CD4-positive, alpha-beta memory T cell (primary cell): ENCODE results near the gene SYTL3. TPM values are rescaled to one million over a fixed set of nuclear protein-coding genes. Genes with fewer than 3 reads are reported as not detected.

Source experiments
- CTCF ChIA-PET: fragments of 350-600 bp; sonication (Branson Sonifier 250); formaldehyde crosslinking; loops from one replicate; lab custom pipeline; 2021; ENCODE audit warnings: inconsistent platforms; ENCODE audit not compliant: partially characterized antibody; lab: Charles Lee
- POLR2A ChIA-PET: fragments of 350-600 bp; sonication (Branson Sonifier 250); formaldehyde crosslinking; loops from one replicate; lab custom pipeline; 2021; ENCODE audit not compliant: partially characterized antibody; lab: Charles Lee
- DNase-seq, 5 donors: peaks; one replicate each; pipeline versions ENCODE4 v3.0.0 to v3.0.0-alpha.2; 2020 to 2022; ENCODE audit warnings: mixed read lengths in 1 of 5
- H3K27ac ChIP-seq: one replicate; pipeline ENCODE4 v1.7.0; 2013; ENCODE audit warnings: low read depth, low read length
- H3K27me3 ChIP-seq: 2 replicates; pipeline ENCODE4 v1.7.0; 2013; ENCODE audit warnings: mild to moderate bottlenecking, low read length, moderate library complexity; ENCODE audit not compliant: insufficient read depth
- H3K36me3 ChIP-seq: 2 replicates; pipeline ENCODE4 v1.7.0; 2013; ENCODE audit warnings: mild to moderate bottlenecking, low read length, moderate library complexity; ENCODE audit not compliant: insufficient read depth
- H3K4me1 ChIP-seq: 2 replicates; pipeline ENCODE4 v1.7.0; 2013; ENCODE audit warnings: mild to moderate bottlenecking, low read length, moderate library complexity; ENCODE audit not compliant: insufficient read depth
- H3K4me3 ChIP-seq, 2 donors: one replicate each; pipeline ENCODE4 v1.7.0; 2013; ENCODE audit warnings: low read length in 2 of 2, mild to moderate bottlenecking in 1 of 2
- H3K9me3 ChIP-seq, 2 donors: one replicate each; pipeline ENCODE4 v1.7.0; 2013; ENCODE audit warnings: low read length in 2 of 2, control low read depth in 1 of 2; ENCODE audit not compliant: control insufficient read depth in 1 of 2
- H3K27ac Mint-ChIP-seq, 7 donors: one replicate each; pipeline ENCODE4 v1.8.0; 2020 to 2021; ENCODE audit warnings: mixed read lengths in 7 of 7, mild to moderate bottlenecking in 6 of 7, inconsistent platforms in 3 of 7, moderate library complexity in 3 of 7
- H3K27me3 Mint-ChIP-seq, 2 donors: one replicate each; pipeline ENCODE4 v1.8.0; 2020 to 2021; ENCODE audit warnings: mixed read lengths in 2 of 2
- H3K36me3 Mint-ChIP-seq, 2 donors: one replicate each; pipeline ENCODE4 v1.8.0; 2020 to 2021; ENCODE audit warnings: mixed read lengths in 2 of 2, inconsistent platforms in 1 of 2, mild to moderate bottlenecking in 1 of 2
- H3K4me1 Mint-ChIP-seq, 4 donors: one replicate each; pipeline ENCODE4 v1.8.0; 2020 to 2021; ENCODE audit warnings: mixed read lengths in 4 of 4, mild to moderate bottlenecking in 1 of 4
- H3K4me3 Mint-ChIP-seq, 8 donors: one replicate each; pipeline ENCODE4 v1.8.0; 2020 to 2021; ENCODE audit warnings: mixed read lengths in 8 of 8, mild to moderate bottlenecking in 7 of 8, moderate library complexity in 6 of 8, inconsistent platforms in 3 of 8
- H3K9me3 Mint-ChIP-seq, 8 donors: one replicate each; pipeline ENCODE4 v1.8.0; 2020 to 2021; ENCODE audit warnings: mixed read lengths in 8 of 8, mild to moderate bottlenecking in 5 of 8, inconsistent platforms in 3 of 8, moderate library complexity in 1 of 8
- intact Hi-C: fragments of 100-400 bp; cut with micrococcal nuclease; formaldehyde crosslinking; loops from one replicate; pipeline ENCODE4 v1.15.1; 2023
- polyA plus RNA-seq, 2 donors: library from polyadenylated mRNA; unstranded; fragments of 300-500 nt; fragmentation: Illumina TruSeq; gene quantifications; one replicate each; pipeline ENCODE4 v1.2.3, GENCODE V29; 2021
- total RNA-seq, 2 experiments: library from RNA; stranded (reverse); gene quantifications; one replicate each; pipeline ENCODE4 v1.2.3, GENCODE V29; 2021

SYTL3 gene
- total and polyA plus RNA-seq, 4 experiments from 2014 or later: 11.9 to 24.3 (median 17.8) TPM

- peaks cover 16% of the 10 kb centered on the region for H3K4me1 ChIP-seq
- Mint-ChIP-seq H3K9me3 (peaks cover 0 to 4% (median 0%) of the 10 kb centered on the region in 8 donors), H3K27me3 (no peaks in the 10 kb centered on the region), H3K36me3 (peaks cover 51 to 66% of the 10 kb centered on the region in 2 donors), H3K4me3 (no peak overlapping the region), H3K27ac (peak overlapping the region in 1 of 7 donors; percentile 30), H3K4me1 (peaks cover 13 to 24% (median 17%) of the 10 kb centered on the region in 4 donors)
- H3K4me3 ChIP-seq: no peak overlapping the region
- no peaks in the 10 kb centered on the region for H3K27me3 ChIP-seq
- POLR2A ChIA-PET: interaction anchor here (0.6 to 2.5 kb wide), 4 partner anchors 20 to 78 kb away, joined by 3 to 10 read pairs (median 3); partner anchors contain the start of gene DYNLT1
- no peaks in the 10 kb centered on the region for H3K9me3 ChIP-seq
- no peak for DNase-seq
- CTCF ChIA-PET: interaction anchor here (0.6 to 7.5 kb wide), 3 partner anchors 16 to 26 kb away, joined by 3 to 220 read pairs (median 110); partner anchors contain the start of genes DYNLT1 and SYTL3
- H3K27ac ChIP-seq: no peak overlapping the region
- H3K36me3 ChIP-seq: peaks cover 25% of the 10 kb centered on the region
- intact Hi-C loops: no loop called here
These were observed 13.8 kb downstream of the SYTL3 start for GRCh38 chr6:158663625-158664165.

- H3K36me3 ChIP-seq: peaks cover 25% of the 10 kb centered on the region
- CTCF ChIA-PET: interaction anchor here (1.5 kb wide), 1 partner anchor 26 kb away, joined by 4 read pairs; no protein-coding TSS in a partner anchor
These were observed 15.5 kb downstream of the SYTL3 start for GRCh38 chr6:158665332-158665731.

GRCh38 chr6:158666628-158667359, 16.9 kb downstream of the SYTL3 start:
- peak overlapping the region in 3 of 7 donors; percentile 23 to 37 (median 24) for H3K27ac Mint-ChIP-seq
- intact Hi-C loops: no loop called here
- peaks cover 0 to 4% (median 0%) of the 10 kb centered on the region in 8 donors for H3K9me3 Mint-ChIP-seq
- Histone ChIP-seq H3K4me3 (no peak overlapping the region), H3K36me3 (peaks cover 25% of the 10 kb centered on the region), H3K27me3 (no peaks in the 10 kb centered on the region), H3K4me1 (no peaks in the 10 kb centered on the region), H3K9me3 (no peaks in the 10 kb centered on the region), H3K27ac (no peak overlapping the region)
- ChIA-PET CTCF (interaction anchor here (0.6 to 1.5 kb wide), 2 partner anchors 25 to 205 kb away, joined by 3 to 4 read pairs; no protein-coding TSS in a partner anchor), POLR2A (no interaction called here)
- no peak overlapping the region for H3K4me3 Mint-ChIP-seq
- H3K27me3 Mint-ChIP-seq: no peaks in the 10 kb centered on the region
- peaks cover 52 to 74% of the 10 kb centered on the region in 2 donors for H3K36me3 Mint-ChIP-seq
- no peak for DNase-seq
- H3K4me1 Mint-ChIP-seq: peaks cover 4 to 7% (median 6%) of the 10 kb centered on the region in 4 donors

More at GRCh38 chr6:158665332-158665731, 15.5 kb downstream of the SYTL3 start:
- H3K27me3 ChIP-seq: no peaks in the 10 kb centered on the region
- DNase-seq: no peak
- H3K27ac ChIP-seq: no peak overlapping the region
- H3K4me3 Mint-ChIP-seq: no peak overlapping the region
- peaks cover 58 to 75% of the 10 kb centered on the region in 2 donors for H3K36me3 Mint-ChIP-seq
- no peak overlapping the region for H3K4me3 ChIP-seq
- peaks cover 0 to 4% (median 0%) of the 10 kb centered on the region in 8 donors for H3K9me3 Mint-ChIP-seq
- H3K4me1 ChIP-seq: peaks cover 10% of the 10 kb centered on the region
- H3K27me3 Mint-ChIP-seq: no peaks in the 10 kb centered on the region
- POLR2A ChIA-PET: no interaction called here
- H3K9me3 ChIP-seq: no peaks in the 10 kb centered on the region
- intact Hi-C loops: no loop called here
- H3K27ac Mint-ChIP-seq: peak overlapping the region in 2 of 7 donors; percentile 17 to 38
- peaks cover 10 to 14% (median 12%) of the 10 kb centered on the region in 4 donors for H3K4me1 Mint-ChIP-seq

- Histone ChIP-seq H3K4me3 (no peak overlapping the region), H3K27me3 (no peaks in the 10 kb centered on the region), H3K4me1 (no peaks in the 10 kb centered on the region), H3K36me3 (peaks cover 24% of the 10 kb centered on the region), H3K9me3 (no peaks in the 10 kb centered on the region), H3K27ac (no peak overlapping the region)
- CTCF ChIA-PET: interaction anchor here (0.6 kb wide), 1 partner anchor 206 kb away, joined by 3 read pairs; no protein-coding TSS in a partner anchor
- Mint-ChIP-seq H3K4me1 (peaks cover 4 to 7% (median 6%) of the 10 kb centered on the region in 4 donors), H3K9me3 (peaks cover 0 to 4% (median 0%) of the 10 kb centered on the region in 8 donors), H3K27me3 (no peaks in the 10 kb centered on the region), H3K4me3 (no peak overlapping the region), H3K36me3 (peaks cover 48 to 70% of the 10 kb centered on the region in 2 donors), H3K27ac (peak overlapping the region in 1 of 7 donors; percentile 77)
- intact Hi-C loops: no loop called here
- no peak for DNase-seq
- POLR2A ChIA-PET: no interaction called here
These were observed 17.6 kb downstream of the SYTL3 start for GRCh38 chr6:158667360-158667981.

GRCh38 chr6:158668707-158669103, 18.9 kb downstream of the SYTL3 start:
- Histone ChIP-seq H3K27me3 (no peaks in the 10 kb centered on the region), H3K36me3 (peaks cover 14% of the 10 kb centered on the region), H3K27ac (no peak overlapping the region), H3K9me3 (no peaks in the 10 kb centered on the region), H3K4me1 (no peaks in the 10 kb centered on the region), H3K4me3 (no peak overlapping the region)
- ChIA-PET POLR2A (interaction anchor here (1.1 kb wide), 1 partner anchor 202 kb away, joined by 3 read pairs; no protein-coding TSS in a partner anchor), CTCF (interaction anchor here (1.3 to 1.8 kb wide), 2 partner anchors 9 to 22 kb away, joined by 6 to 10 read pairs; no protein-coding TSS in a partner anchor)
- intact Hi-C loops: no loop called here
- Mint-ChIP-seq H3K27me3 (no peaks in the 10 kb centered on the region), H3K9me3 (peaks cover 0 to 4% (median 0%) of the 10 kb centered on the region in 8 donors), H3K4me3 (no peak overlapping the region), H3K36me3 (peaks cover 37 to 64% of the 10 kb centered on the region in 2 donors), H3K4me1 (peaks cover 4 to 7% (median 6%) of the 10 kb centered on the region in 4 donors), H3K27ac (peak overlapping the region in 5 of 7 donors; percentile 38 to 92 (median 51))
- DNase-seq: no peak

- H3K36me3 ChIP-seq: peaks cover 14% of the 10 kb centered on the region
- POLR2A ChIA-PET: interaction anchor here (1.1 kb wide), 1 partner anchor 201 kb away, joined by 3 read pairs; no protein-coding TSS in a partner anchor
These were observed 19.5 kb downstream of the SYTL3 start for GRCh38 chr6:158669145-158670035.

More at GRCh38 chr6:158669145-158670035, 19.5 kb downstream of the SYTL3 start:
- no peak for DNase-seq
- H3K27ac ChIP-seq: no peak overlapping the region
- H3K4me3 ChIP-seq: no peak overlapping the region
- H3K4me1 ChIP-seq: no peaks in the 10 kb centered on the region
- CTCF ChIA-PET: interaction anchor here (0.6 to 1.8 kb wide), 3 partner anchors 9 to 438 kb away, joined by 3 to 10 read pairs (median 6); no protein-coding TSS in a partner anchor
- intact Hi-C loops: no loop called here
- Mint-ChIP-seq H3K4me3 (peak overlapping the region in 1 of 8 donors; percentile 31), H3K36me3 (peaks cover 40 to 66% of the 10 kb centered on the region in 2 donors), H3K9me3 (peaks cover 0 to 4% (median 0%) of the 10 kb centered on the region in 8 donors), H3K27ac (peak overlapping the region in 3 of 7 donors; percentile 38 to 79 (median 55)), H3K27me3 (no peaks in the 10 kb centered on the region), H3K4me1 (peaks cover 5 to 8% (median 7%) of the 10 kb centered on the region in 4 donors)
- H3K9me3 ChIP-seq: no peaks in the 10 kb centered on the region
- no peaks in the 10 kb centered on the region for H3K27me3 ChIP-seq
